Hepatocyte (in vitro differentiated cells): ENCODE measurements around the gene ZMIZ1.

Experiments
- EZH2 ChIP-seq: fragments of 200-600 bp; sonication (generic); IDR thresholded peaks from 2 replicates; pipeline ENCODE4 v1.6.1; 2016; ENCODE audit warnings: antibody characterized with exemption, mild to moderate bottlenecking, borderline replicate concordance
- EZH2phosphoT487 ChIP-seq: fragments of 200-600 bp; sonication (generic); IDR thresholded peaks from one replicate; pipeline ENCODE4 v1.6.1; 2018; ENCODE audit warnings: antibody characterized with exemption, mild to moderate bottlenecking, low read depth, moderate library complexity; ENCODE audit not compliant: unreplicated experiment, severe bottlenecking
- TF ChIP-seq, protein P1 (sequence below): fragments of 200-600 bp; sonication (generic); IDR thresholded peaks from 2 replicates; pipeline ENCODE4 v1.5.1; 2016; ENCODE audit warnings: antibody characterized with exemption, mild to moderate bottlenecking; ENCODE audit not compliant: poor library complexity

DNA sequence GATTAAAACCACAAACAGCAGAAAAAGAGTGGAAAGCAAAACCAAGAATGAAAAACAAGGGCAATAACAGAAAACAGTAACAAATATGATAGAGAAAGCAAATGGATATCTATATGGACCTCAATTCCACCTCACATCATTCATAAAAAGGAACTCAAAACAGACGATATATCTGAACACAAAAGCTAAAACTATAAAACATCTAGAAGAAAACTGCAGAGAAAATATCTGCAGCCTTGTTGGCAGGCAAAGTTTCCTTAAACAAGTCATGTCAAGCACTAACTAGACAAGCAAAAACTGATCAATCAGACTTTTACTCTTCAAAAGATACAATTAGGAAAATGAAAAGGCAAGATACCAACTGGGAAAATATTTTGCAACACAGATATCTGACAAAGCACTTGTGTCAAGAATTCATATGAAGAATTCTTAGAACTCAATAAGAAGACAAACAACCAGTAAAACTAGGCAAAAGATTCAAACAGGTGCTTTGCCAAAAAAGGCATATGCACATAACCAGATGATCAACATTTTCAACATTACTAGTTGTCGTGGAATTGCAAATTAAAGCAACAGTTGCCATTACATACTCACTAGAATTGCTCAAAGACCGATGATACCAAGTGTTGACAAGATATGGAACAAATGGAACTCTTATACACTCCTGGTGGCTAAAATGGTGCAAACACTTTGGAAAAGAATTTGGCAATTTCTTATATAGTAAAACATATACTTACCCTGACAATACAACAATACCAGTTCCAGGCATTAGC is 25.9 kb upstream of the ZMIZ1 start:
- TF ChIP-seq, protein P1, sequence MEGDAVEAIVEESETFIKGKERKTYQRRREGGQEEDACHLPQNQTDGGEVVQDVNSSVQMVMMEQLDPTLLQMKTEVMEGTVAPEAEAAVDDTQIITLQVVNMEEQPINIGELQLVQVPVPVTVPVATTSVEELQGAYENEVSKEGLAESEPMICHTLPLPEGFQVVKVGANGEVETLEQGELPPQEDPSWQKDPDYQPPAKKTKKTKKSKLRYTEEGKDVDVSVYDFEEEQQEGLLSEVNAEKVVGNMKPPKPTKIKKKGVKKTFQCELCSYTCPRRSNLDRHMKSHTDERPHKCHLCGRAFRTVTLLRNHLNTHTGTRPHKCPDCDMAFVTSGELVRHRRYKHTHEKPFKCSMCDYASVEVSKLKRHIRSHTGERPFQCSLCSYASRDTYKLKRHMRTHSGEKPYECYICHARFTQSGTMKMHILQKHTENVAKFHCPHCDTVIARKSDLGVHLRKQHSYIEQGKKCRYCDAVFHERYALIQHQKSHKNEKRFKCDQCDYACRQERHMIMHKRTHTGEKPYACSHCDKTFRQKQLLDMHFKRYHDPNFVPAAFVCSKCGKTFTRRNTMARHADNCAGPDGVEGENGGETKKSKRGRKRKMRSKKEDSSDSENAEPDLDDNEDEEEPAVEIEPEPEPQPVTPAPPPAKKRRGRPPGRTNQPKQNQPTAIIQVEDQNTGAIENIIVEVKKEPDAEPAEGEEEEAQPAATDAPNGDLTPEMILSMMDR: no peak
- TF ChIP-seq EZH2phosphoT487: no peak
- TF ChIP-seq EZH2: no peak
